8988T (cell line): Measurements from ENCODE around the gene FAM118A.
"Not testable (repeated sequence)": the region's sequence is repeated elsewhere in the genome, so short reads cannot be mapped to it uniquely, and the experiment has no call there.

Experiments
- DNase-seq: peaks from one replicate; pipeline ENCODE4 v3.0.0; 2011

The FAM118A gene

GRCh38 chr22:45284705-45285262 is 24.9 kb upstream of the FAM118A start, which contains the start of gene UPK3A:
UPK3A (plus strand) TSS chr22:45284949; CDS start chr22:45285014, 65 bp downstream.
- DNase-seq = no peak

DNA sequence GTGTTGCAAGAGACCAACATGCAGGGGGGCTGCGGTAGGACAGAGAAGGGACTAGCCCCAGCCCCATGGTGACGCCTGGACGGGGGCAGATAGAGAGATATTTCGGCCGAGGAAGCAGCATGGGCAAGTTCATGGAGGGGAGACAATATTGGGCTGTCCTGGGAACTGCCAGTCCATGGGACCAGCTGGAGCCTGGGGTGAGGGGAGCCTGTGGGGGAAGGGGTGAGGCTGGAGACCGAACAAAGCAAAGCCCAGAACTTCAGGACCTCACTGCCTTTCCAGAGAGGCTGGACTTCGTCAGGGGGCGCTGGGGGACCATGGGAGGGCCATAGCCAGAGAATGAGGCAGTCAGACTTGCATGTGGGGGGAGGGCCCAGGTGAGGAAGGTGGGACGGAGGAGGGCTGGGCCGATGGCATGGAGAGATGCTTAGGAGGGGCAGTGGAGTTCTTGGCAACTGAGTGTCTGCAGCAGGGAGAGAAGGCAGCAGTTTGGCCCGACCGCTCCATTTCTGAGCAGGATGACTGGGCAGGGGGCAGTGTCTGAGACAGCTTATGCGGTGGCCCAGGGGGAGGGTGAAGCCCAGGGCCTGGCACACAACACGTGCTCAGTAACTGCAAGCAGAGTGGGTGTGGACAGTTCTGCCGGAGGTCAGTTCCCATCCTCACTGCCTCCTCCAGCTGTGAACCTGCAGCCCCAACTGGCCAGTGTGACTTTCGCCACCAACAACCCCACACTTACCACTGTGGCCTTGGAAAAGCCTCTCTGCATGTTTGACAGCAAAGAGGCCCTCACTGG is 24.3 kb upstream of the FAM118A start:
- DNase-seq = no peak

DNA sequence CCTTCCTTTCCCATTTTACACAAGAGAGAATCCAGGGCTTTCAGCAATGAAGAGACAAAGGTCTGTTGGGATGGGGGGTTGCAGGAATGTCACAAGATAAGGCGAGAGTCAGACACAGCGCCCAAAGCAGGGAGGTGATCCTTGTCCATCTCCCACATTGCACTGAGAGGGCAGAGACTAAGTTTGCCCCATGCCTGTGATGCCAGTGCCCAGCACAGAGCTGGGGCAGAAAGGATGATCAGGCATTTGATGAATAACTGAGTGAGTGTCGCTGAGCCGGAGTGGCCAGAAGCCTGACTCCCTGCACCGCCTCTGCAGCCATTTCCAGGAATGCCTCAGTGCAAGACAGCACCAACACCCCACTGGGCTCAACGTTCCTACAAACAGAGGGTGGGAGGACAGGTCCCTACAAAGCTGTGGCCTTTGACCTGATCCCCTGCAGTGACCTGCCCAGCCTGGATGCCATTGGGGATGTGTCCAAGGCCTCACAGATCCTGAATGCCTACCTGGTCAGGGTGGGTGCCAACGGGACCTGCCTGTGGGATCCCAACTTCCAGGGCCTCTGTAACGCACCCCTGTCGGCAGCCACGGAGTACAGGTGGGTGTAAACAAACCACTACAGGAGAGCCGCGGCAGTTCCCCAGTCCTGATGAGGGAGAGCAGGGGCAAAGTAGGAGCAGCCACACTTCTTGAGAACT is 22.7 kb upstream of the FAM118A start:
- DNase-seq = no peak

DNA sequence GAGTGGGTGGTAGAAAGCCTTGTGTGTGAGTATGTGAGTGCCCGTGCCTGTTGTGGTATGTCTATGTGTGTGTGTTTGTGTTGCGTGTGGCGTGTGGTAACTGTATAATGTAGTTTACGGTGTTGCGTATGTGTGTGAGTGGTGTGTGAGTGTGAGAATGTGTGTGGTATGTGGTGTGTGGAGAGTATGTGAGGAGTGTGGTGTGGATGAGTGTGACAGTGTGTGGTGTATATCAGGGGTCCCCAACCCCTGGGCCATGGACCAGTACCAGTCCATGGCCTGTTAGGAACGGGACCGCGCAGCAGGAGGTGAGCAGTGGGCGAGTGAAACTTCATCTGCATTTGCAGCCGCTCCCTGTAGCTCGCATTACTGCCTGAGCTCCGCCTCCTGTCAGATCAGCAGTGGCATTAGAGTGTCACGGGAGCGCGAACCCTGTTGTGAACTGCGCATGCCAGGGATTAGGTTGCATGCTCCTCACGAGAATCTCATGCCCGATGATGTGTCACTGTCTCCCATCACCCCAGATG is 19.3 kb upstream of the FAM118A start:
- no peak for DNase-seq

DNA sequence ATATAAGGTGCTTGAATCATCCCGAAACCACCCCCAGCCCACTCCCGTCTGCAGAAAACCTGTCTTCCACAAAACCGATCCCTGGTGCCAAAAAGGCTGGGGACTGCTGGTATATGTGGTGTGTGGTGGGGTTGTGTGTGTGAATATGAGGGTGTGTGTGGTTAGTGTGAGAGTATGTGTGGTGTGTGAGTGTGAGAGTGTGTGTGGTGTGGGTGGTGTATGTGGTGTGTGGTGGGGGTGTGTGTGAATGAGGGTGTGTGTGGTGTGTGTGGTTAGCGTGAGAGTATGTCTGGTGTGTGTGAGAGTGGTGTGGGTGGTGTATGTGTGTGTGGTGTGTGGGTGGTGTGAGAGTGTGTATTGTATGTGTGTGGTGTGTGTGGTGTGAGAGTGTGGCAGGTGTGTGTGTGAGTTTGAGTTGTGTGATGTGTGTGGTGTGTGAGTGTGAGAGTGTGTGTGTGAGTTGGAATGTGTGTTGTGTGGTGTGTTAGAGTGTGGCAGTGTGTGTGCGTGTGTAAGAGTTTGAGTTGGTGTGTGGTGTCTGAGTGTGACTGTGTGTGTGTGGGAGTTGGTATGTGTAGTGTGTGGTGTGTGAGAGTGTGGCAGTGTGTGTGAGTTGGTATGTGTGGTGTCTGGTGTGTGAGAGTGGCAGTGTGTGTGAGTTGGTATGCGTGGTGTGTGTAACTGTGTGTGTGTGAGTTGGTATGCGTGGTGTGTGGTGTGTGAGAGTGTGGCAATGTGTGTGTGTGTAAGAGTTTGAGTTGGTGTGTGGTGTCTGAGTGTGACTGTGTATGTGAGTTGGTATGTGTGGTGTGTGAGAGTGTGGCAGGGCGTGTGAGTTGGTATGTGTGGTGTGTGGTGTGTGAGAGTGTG is 18.4 kb upstream of the FAM118A start:
- DNase-seq = no peak

- no peak for DNase-seq
Measured at GRCh38 chr22:45291931-45292290, 17.8 kb upstream of the FAM118A start.

DNA sequence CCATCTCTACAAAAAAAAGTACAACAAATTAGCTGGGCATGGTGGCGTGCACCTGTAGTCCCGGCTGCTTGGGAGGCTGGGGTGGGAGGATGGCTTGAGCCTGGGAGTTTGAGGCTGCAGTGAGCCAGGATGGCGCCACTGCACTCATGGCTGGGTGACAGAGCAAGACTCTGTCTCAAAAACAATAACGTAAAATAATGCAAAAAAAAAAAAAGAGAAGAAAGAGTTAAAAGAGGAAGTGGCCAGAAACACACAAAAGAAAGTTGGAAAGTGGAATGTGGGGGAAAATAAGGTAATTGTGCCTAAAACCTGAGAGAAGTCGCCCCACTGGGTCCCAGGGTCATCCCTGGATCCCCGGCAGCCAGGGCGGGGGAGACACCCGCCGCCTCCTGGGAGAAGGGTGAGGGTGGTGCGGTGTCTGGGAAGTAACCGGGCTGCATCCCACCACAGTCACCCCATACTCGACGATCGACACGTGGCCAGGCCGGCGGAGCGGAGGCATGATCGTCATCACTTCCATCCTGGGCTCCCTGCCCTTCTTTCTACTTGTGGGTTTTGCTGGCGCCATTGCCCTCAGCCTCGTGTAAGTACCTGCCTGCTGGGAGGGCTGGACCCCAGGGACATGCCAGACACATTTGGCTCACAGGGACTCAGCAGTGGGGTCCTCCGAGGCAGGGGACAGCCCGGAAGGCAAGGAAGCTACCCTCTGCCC is 16.8 kb upstream of the FAM118A start:
- no peak for DNase-seq

GRCh38 chr22:45294030-45294429 is 15.7 kb upstream of the FAM118A start:
- DNase-seq = no peak

GRCh38 chr22:45295004-45295403 is 14.7 kb upstream of the FAM118A start:
- DNase-seq = not testable (repeated sequence)

GRCh38 chr22:45295492-45295891 is 14.2 kb upstream of the FAM118A start:
- no peak for DNase-seq

DNA sequence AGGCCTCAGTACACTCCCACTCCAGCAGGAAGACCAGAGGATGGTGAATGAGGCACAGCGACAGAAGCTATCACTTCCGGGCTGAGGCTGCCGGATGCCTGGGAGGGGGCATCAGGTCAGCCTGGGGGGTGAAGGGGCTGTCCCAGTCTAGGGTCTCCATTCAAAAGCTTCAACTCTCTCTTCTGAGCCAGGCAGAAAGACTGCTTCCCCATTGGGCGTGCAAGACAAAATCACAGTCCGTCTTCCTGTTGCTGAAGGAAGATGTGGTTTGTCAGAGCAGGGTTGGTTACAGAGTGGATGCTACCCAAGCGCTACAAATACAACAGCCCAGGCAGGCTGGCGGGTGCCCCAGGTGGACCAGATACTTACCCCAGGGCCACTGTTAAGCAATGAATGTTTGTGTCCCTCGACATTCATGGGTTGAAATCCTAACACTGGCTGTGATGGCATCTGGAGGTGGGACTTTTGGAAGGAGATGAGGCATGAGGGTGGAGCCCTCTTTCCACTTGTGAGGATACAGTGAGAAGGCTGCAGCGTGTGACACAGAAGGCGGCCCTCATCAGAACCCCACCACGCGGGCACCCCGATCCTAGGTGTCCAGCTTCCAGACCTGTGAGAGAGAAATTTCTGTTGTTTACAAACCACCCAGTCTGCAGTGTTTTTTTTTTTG is 13.0 kb upstream of the FAM118A start:
- DNase-seq = no peak

DNA sequence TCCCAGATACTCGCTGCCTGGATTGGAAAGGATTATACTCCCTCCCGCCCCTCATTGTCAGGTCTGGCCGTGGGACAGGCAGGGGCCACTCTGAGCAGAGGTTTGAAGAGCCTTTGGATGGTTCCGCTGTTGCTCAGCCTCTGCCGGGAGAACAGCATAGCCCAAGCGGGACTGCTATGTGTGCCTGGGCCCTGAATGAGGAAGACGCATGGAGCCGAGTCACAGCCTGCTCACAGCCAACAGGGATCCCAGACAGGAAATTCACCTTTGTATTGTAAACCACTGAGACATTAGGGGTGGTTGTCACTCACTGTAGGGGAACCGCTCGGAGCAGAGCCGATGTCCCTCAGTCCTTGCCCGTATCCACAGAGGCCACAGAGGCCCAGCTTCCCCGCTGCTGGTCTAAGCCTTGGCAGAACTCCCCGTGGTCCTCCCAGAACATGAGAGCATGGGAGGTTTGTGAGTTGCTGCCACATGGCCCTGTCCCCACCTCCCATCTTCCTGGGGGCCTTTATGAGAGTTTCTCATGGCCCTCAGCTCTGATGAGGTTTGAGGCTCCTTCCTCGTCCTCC is 10.7 kb upstream of the FAM118A start:
- DNase-seq = no peak

DNA sequence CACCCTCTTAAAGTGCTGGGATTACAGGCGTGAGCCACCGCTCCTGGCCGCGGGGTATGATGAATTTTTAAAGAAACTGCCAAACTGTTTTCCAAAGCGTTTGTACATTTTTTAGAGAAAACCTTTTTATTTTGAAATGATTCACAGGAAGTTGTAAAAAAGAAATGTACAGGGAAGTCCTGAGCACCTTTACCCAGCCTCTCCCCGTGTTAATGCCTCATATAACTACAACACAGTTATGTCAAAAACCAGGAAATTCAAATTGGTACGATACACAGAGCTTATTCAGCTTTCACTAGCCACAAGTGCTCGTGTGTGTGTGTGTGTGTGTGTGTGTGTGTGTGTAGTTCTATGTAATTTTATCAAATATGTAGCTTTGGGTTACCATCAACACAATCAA is 7.0 kb upstream of the FAM118A start:
- DNase-seq = no peak

- no peak for DNase-seq
Measured at GRCh38 chr22:45303181-45303580, 6.6 kb upstream of the FAM118A start.

DNA sequence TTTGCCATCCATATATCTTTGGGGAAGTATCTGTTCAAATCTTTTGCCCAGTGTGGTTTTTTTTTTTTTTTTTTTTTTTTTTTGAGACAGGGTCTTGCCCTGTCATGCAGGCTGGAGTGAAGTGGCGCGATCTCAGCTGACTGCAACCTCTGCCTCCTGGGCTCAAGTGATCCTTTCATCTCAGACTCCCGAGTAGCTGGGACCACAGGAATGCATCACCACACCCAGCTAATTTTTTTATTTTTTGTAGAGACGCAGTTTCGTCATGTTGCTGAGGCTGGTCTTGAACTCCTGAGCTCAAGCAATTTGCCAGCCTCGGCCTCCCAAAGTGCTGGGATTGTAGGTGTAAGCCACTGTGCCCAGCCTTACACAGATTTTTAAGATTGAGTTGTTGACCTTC is 4.8 kb upstream of the FAM118A start:
- no peak for DNase-seq

DNA sequence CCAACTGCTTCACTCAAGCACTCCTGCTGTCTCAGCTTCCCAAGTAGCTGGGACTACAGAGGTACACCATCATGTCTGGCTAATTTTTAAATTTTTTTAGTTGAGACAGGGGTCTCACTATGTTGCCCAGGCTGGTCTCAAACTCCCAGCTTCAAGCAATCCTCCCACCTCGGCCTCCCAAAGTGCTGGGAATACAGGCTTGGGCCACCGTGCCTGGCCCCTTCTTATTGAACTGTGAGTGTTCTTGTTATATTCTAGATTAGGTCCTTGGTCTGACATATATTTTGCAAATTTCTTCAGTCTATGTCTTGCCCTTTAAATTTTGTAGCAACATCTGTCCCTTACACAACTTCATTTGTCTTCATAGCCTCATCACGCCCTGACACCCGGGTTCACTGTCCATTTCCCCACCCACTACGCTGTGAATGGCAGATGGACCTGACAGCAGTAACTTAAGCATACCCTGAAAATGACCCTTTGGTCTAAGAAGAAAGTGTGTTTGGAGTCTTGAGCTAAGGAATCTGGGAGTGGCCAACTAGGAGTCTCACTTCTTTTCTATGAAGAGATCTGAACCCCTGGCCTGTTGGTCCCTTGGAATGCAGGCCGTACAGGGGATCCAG is 4.2 kb upstream of the FAM118A start:
- DNase-seq = no peak

- no peak for DNase-seq
Measured at GRCh38 chr22:45306139-45306538, 3.6 kb upstream of the FAM118A start.

- no peak for DNase-seq
Measured at GRCh38 chr22:45308391-45308956, 1.3 kb upstream of the FAM118A start.

DNA sequence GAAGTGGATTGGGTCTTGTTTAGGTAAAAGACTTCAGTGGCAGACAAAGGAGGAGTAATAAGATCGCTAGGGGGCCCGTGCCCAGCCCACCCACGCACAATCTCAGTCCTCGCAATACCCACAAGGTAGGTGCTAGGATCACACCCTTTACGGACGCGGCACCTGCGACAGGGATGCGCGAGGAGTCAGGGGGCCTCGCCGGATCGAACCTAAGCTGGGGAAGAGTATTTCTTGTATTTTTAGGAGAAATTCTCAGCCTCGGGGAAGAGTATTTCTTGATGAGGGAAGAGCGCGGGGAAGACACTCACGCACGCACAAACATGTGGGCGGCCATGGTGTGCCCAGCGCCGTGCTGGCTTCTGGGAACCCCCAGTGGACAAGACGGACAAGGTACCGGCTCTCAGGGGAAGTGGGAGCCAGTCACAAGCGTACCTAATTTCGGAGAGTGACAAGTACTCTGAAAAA is 745 bp upstream of the FAM118A start:
- DNase-seq = no peak

DNA sequence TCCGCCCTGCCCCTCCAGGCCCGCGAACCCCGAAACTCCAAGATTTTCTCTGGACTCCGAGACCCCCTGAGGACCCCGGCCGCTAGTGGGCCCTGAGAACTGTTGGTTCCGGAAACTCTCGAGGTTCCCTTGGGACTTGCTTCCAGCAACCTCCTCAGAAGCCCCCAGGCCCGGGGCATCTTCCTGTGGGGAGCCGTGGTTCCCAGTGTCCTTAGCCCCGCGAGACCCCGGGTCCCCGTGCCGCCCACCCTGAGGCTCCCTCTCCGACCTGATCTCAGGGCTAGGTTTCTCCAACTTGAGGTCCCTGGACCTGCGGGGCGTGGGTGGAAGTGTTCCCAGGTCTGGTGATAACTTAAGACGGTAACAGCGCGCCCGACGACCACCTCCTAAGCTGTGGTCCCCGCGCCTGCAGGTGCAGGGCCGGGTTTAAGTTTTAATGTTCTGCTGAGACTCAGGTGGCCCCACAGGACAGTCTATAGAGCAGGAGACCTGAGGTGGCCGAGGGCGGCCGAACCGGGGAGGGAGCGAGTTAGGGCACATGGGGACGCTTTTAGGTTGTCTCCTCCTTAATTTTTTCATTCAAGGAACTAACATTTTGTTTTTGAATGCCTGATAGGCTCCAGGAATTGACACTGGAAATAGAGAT is 720 bp downstream of the FAM118A start:
- DNase-seq = no peak
